GM19372 (cell line): ENCODE data around the gene SOBP.
A peak's percentile ranks its signal among the peaks of the same experiment; 100 is the strongest.

ENCODE experiments used
- ATAC-seq: cut with Tn5 transposase; IDR thresholded peaks from one replicate; pipeline ENCODE4 v1.9.1; 2021; ENCODE audit warnings: mild to moderate bottlenecking, low read depth, moderate library complexity; ENCODE audit not compliant: unreplicated experiment

The SOBP gene

GRCh38 chr6:107653861-107654394 lies 164.0 kb downstream of the SOBP start:
- ATAC-seq, result no peak

- no peak for ATAC-seq
Observed at GRCh38 chr6:107654764-107655163, 164.8 kb downstream of the SOBP start.

- ATAC-seq, result no peak
Observed at GRCh38 chr6:107655245-107655644, 165.3 kb downstream of the SOBP start.

GRCh38 chr6:107655864-107656263 lies 165.9 kb downstream of the SOBP start:
- ATAC-seq, result no peak

GRCh38 chr6:107656401-107656800 lies 166.5 kb downstream of the SOBP start:
- no peak for ATAC-seq

- no peak for ATAC-seq
Observed at GRCh38 chr6:107656883-107657282, 167.0 kb downstream of the SOBP start.

GRCh38 chr6:107657373-107657754 lies 167.4 kb downstream of the SOBP start:
- no peak for ATAC-seq

GRCh38 chr6:107657755-107658461 lies 168.0 kb downstream of the SOBP start:
- ATAC-seq, result peak; percentile 78

GRCh38 chr6:107658920-107659865 lies 169.3 kb downstream of the SOBP start:
- ATAC-seq, result no peak

GRCh38 chr6:107660839-107661238 lies 170.9 kb downstream of the SOBP start:
- ATAC-seq, result no peak

- ATAC-seq, result no peak
Observed at GRCh38 chr6:107661291-107661690, 171.4 kb downstream of the SOBP start.

- ATAC-seq, result no peak
Observed at GRCh38 chr6:107662333-107662732, 172.4 kb downstream of the SOBP start.

- no peak for ATAC-seq
Observed at GRCh38 chr6:107663308-107663707, 173.4 kb downstream of the SOBP start.

GRCh38 chr6:107665382-107665781 lies 175.5 kb downstream of the SOBP start:
- ATAC-seq, result no peak

- ATAC-seq, result no peak
Observed at GRCh38 chr6:107666084-107666980, 176.4 kb downstream of the SOBP start.

GRCh38 chr6:107666981-107667601 lies 177.2 kb downstream of the SOBP start:
- no peak for ATAC-seq

- ATAC-seq, result no peak
Observed at GRCh38 chr6:107667790-107668189, 177.9 kb downstream of the SOBP start.

- ATAC-seq, result peak; percentile 93
Observed at GRCh38 chr6:107668743-107669474, 179.0 kb downstream of the SOBP start.

GRCh38 chr6:107670792-107671199 lies 180.9 kb downstream of the SOBP start:
- no peak for ATAC-seq
